SK-N-SH (cell line): Measurements from ENCODE around the gene BRD9. TPM values are rescaled to one million over a fixed set of nuclear protein-coding genes. Genes with fewer than 3 reads are reported as not detected.
"Not testable (repeated sequence)": the region's sequence is repeated elsewhere in the genome, so short reads cannot be mapped to it uniquely, and the experiment has no call there.

ENCODE experiments used
- CTCF ChIA-PET: fragments of 300-600, 350-600 bp; formaldehyde crosslinking; extraction: SDS; loops from one replicate; lab custom pipeline; 2021; lab: Yijun Ruan, JAX
- POLR2A ChIA-PET: fragments of 350-600 bp; sonication (Branson Sonifier 250); formaldehyde crosslinking; extraction: SDS; loops from one replicate; lab custom pipeline; 2020; ENCODE audit warnings: antibody characterized with exemption, inconsistent platforms; lab: Yijun Ruan, JAX
- DNase-seq: peaks from one replicate; pipeline ENCODE4 v3.0.0; 2012
- H2AFZ ChIP-seq: fragments of 200-600 bp; sonication (generic); 2 replicates; pipeline ENCODE4 v1.8.1; 2016; ENCODE audit warnings: antibody characterized with exemption, mild to moderate bottlenecking, low read depth
- H3F3A ChIP-seq: fragments of 200-600 bp; sonication (generic); replicated peaks from 2 replicates; pipeline ENCODE3; 2016; ENCODE audit warnings: antibody characterized with exemption, mild to moderate bottlenecking; ENCODE audit not compliant: insufficient read depth
- H3K27ac ChIP-seq, 2 experiments: fragments of 200-500 bp in 1 of 2; fragments of 200-600 bp in 1 of 2; sonication (Bioruptor generic) in 1 of 2; sonication (generic), shearing (Covaris generic) in 1 of 2; 2 replicates each; pipeline versions ENCODE4 v1.5.1 to v1.6.1; 2014 to 2016; ENCODE audit warnings: low read depth in 2 of 2, inconsistent platforms in 1 of 2, low read length in 1 of 2, mild to moderate bottlenecking in 1 of 2, mixed read lengths in 1 of 2
- H3K27me3 ChIP-seq: fragments of 200-600 bp; sonication (generic), shearing (Covaris generic); 2 replicates; pipeline ENCODE4 v1.6.1; 2016; ENCODE audit warnings: mixed run types; ENCODE audit not compliant: insufficient read depth
- H3K36me3 ChIP-seq, 2 experiments: fragments of 200-500 bp in 1 of 2; fragments of 200-600 bp in 1 of 2; sonication (Bioruptor generic) in 1 of 2; sonication (generic) in 1 of 2; replicated peaks in 1 of 2; 2 replicates each; pipeline versions ENCODE3 to v1.5.1; 2014 to 2016; ENCODE audit warnings: low read length in 1 of 2, mild to moderate bottlenecking in 1 of 2; ENCODE audit not compliant: insufficient read depth in 2 of 2, control insufficient read depth in 1 of 2
- H3K4me1 ChIP-seq, 2 experiments: fragments of 200-500 bp in 1 of 2; fragments of 200-600 bp in 1 of 2; sonication (Bioruptor generic) in 1 of 2; sonication (generic), shearing (Covaris generic) in 1 of 2; 2 replicates each; pipeline versions ENCODE4 v1.5.1 to v1.6.1; 2014 to 2016; ENCODE audit warnings: low read depth in 1 of 2, low read length in 1 of 2, mixed run types in 1 of 2; ENCODE audit not compliant: insufficient read depth in 2 of 2, control insufficient read depth in 1 of 2
- H3K4me2 ChIP-seq: fragments of 200-600 bp; sonication (generic), shearing (Covaris generic); 2 replicates; pipeline ENCODE4 v1.6.1; 2017; ENCODE audit warnings: mixed run types
- H3K4me3 ChIP-seq, 2 experiments: fragments of 200-500 bp in 1 of 2; fragments of 200-600 bp in 1 of 2; sonication (Bioruptor generic) in 1 of 2; sonication (generic), shearing (Covaris generic) in 1 of 2; 2 replicates each; pipeline versions ENCODE4 v1.5.1 to v1.8.1; 2014 to 2016; ENCODE audit warnings: low read depth in 2 of 2, inconsistent platforms in 1 of 2, low read length in 1 of 2, mild to moderate bottlenecking in 1 of 2, mixed read lengths in 1 of 2, moderate library complexity in 1 of 2
- H3K79me2 ChIP-seq: fragments of 200-600 bp; sonication (generic); 2 replicates; pipeline ENCODE4 v1.8.1; 2017; ENCODE audit warnings: mild to moderate bottlenecking; ENCODE audit not compliant: insufficient read depth
- H3K9ac ChIP-seq: fragments of 200-600 bp; sonication (generic); 2 replicates; pipeline ENCODE4 v1.6.1; 2017; ENCODE audit warnings: mixed run types
- H3K9me2 ChIP-seq: fragments of 200-600 bp; sonication (generic); 2 replicates; pipeline ENCODE4 v1.6.1; 2017; ENCODE audit warnings: mixed run types
- H3K9me3 ChIP-seq: fragments of 200-600 bp; sonication (generic); 2 replicates; pipeline ENCODE4 v1.6.1; 2017; ENCODE audit warnings: mixed run types, mild to moderate bottlenecking, moderate library complexity
- H4K20me1 ChIP-seq: fragments of 200-600 bp; sonication (generic); 2 replicates; pipeline ENCODE4 v1.6.1; 2017; ENCODE audit warnings: mild to moderate bottlenecking, mixed run types; ENCODE audit not compliant: insufficient read depth
- RAD21 ChIP-seq: IDR thresholded peaks from 2 replicates; pipeline ENCODE4 v1.6.1; 2012; ENCODE audit warnings: mild to moderate bottlenecking, low read length
- WGBS: methylation state at CpG from one replicate; pipeline ENCODE4 v1.1.6; 2017; ENCODE audit warnings: low lambda C conversion rate; 5-methylcytosine and 5-hydroxymethylcytosine counted together
- polyA plus RNA-seq, 3 experiments: library from polyadenylated mRNA; depleted of rRNA; stranded (reverse); fragments of >200 nt; gene quantifications; 2 replicates each; pipeline ENCODE4 v1.2.3, GENCODE V29; 2012

Gene BRD9
- polyA plus RNA-seq, 1 of the 3 experiments (the other 2 are of a cell fraction): 19.5 TPM

DNA sequence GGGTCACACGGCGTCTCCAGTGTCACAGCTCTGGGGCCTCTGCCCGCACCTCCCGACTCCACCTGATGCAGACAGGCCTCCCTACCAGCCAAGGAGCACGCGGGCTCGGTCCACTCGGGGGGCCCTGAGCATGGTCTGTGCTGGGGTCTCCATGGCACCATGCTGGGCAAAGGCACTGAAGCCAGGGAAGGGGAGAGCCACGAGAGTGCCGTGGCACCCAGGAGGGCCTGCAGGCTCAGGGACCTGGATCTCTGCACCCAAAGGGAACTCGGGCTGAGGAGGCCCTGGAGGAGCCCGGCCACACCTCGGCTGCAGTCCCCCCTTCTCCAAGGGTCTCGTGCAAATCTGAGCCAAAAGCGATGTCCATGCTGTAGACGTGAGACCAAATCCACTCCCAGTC is 48.2 kb downstream of the BRD9 start:
- DNase-seq, H3K4me3 ChIP-seq, H3K4me1 ChIP-seq, H3K4me2 ChIP-seq, H4K20me1 ChIP-seq, H3K36me3 ChIP-seq, POLR2A ChIA-PET, H2AFZ ChIP-seq, H3K79me2 ChIP-seq, H3K9me3 ChIP-seq, H3K9me2 ChIP-seq, H3K27ac ChIP-seq, H3K27me3 ChIP-seq, H3K9ac ChIP-seq, H3F3A ChIP-seq: not testable (repeated sequence)
- WGBS: 71% methylated on average over 8 of the region's 16 CpGs
- CTCF ChIA-PET: interaction anchor here (0.6 kb wide), 1 partner anchor 86 kb away, joined by 7 read pairs; no protein-coding TSS in a partner anchor

DNA sequence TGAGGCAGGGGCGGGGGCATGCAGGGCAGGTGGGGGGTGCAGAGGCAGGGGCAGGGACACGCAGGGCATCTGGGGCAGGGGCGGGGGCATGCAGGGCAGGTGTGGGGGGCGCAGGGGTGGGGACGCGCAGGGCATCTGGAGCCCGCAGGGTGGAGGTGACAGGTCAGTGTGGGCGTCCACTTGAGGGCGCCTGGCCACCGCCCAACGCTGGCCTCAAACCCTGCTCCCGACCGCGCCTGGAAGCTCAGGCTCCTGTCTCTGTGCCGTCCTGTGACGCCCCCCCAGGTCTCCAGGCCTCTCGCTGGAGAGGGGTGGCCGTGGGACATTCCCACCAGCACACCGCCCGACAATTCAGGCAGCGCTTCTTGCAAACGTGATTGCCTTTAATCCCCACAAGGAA is 48.7 kb downstream of the BRD9 start:
- DNase-seq, H3K4me1 ChIP-seq, POLR2A ChIA-PET, H2AFZ ChIP-seq, H3K9me2 ChIP-seq, H3K27ac ChIP-seq, H3K9me3 ChIP-seq, H3F3A ChIP-seq, H3K79me2 ChIP-seq, H3K9ac ChIP-seq, H3K4me2 ChIP-seq, H3K4me3 ChIP-seq, H3K36me3 ChIP-seq, H3K27me3 ChIP-seq, H4K20me1 ChIP-seq: not testable (repeated sequence)
- TF ChIP-seq RAD21: 0 out of 2 replicates have a peak, but pooled peaks have one; percentile 11
- WGBS: 74% methylated on average over 17 of the region's 22 CpGs
- CTCF ChIA-PET: interaction anchor here (0.6 kb wide), 1 partner anchor 86 kb away, joined by 7 read pairs; no protein-coding TSS in a partner anchor

DNA sequence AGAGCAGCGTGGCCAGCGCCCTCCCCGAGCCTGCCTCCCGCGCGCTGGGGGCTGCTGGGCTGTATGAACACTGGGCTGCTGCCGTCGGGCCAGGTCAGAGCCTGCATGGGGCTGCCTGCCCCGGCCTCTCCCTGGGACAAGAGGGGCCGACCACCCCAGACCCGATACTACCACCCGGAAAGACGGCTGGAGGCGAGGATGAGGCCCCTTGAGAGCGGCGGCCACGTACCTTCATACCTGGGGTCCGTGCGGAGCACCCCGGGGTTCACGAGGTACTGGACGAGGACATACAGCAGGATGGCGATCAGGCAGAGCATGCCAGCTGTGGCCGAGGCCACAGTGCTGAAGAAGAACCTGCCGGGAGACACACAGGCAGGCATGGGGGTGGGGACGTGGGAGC is 49.2 kb downstream of the BRD9 start:
- H3K36me3 ChIP-seq, CTCF ChIA-PET, H4K20me1 ChIP-seq, H3K27ac ChIP-seq, H2AFZ ChIP-seq, POLR2A ChIA-PET, DNase-seq, H3K4me3 ChIP-seq, H3K79me2 ChIP-seq, H3K9me2 ChIP-seq, H3K4me2 ChIP-seq, H3K4me1 ChIP-seq, H3K9me3 ChIP-seq, H3K27me3 ChIP-seq, H3F3A ChIP-seq, H3K9ac ChIP-seq: not testable (repeated sequence)
- 82% methylated on average over 13 of the region's 26 CpGs for WGBS

GRCh38 chr5:842402-843221 is 50.0 kb downstream of the BRD9 start:
- WGBS: 77% methylated on average over 19 of the region's 32 CpGs

GRCh38 chr5:841531-842401 is 50.8 kb downstream of the BRD9 start:
- DNase-seq, H3F3A ChIP-seq, H3K4me1 ChIP-seq, H3K79me2 ChIP-seq, H3K9me2 ChIP-seq, H4K20me1 ChIP-seq, H3K4me2 ChIP-seq, H3K36me3 ChIP-seq, H3K27me3 ChIP-seq, H3K27ac ChIP-seq, H3K9me3 ChIP-seq, H3K4me3 ChIP-seq, H3K9ac ChIP-seq, H2AFZ ChIP-seq, POLR2A ChIA-PET, CTCF ChIA-PET: not testable (repeated sequence)
- 68% methylated on average over 14 of the region's 15 CpGs for WGBS

More at GRCh38 chr5:842402-843221, 50.0 kb downstream of the BRD9 start:
- H3K9me2 ChIP-seq, H3K4me1 ChIP-seq, H2AFZ ChIP-seq, H3K36me3 ChIP-seq, POLR2A ChIA-PET, DNase-seq, H3K4me3 ChIP-seq, H3K27ac ChIP-seq, H3F3A ChIP-seq, H3K9ac ChIP-seq, H3K9me3 ChIP-seq, H3K27me3 ChIP-seq, CTCF ChIA-PET, H3K79me2 ChIP-seq, H4K20me1 ChIP-seq, H3K4me2 ChIP-seq: not testable (repeated sequence)

DNA sequence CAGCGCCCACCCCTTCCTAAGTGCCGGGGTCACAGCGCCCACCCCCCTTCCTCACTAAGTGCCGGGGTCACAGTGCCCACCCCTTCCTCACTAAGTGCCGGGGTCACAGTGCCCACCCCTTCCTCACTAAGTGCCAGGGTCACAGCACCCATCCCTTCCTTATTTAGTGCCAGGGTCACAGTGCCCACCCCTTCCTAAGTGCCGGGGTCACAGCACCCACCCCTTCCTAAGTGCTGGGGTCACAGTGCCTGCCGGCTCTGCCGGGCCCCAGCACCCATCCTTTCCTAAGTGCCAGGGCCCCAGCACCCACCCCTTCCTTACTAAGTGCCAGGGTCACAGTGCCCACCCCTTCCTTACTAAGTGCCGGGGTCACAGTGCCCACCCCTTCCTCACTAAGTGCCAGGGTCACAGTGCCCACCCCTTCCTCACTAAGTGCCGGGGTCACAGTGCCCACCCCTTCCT is 51.6 kb downstream of the BRD9 start:
- H3K27me3 ChIP-seq, H3F3A ChIP-seq, H3K4me2 ChIP-seq, H3K36me3 ChIP-seq, H3K9ac ChIP-seq, H2AFZ ChIP-seq, CTCF ChIA-PET, H3K4me1 ChIP-seq, H3K27ac ChIP-seq, DNase-seq, H3K4me3 ChIP-seq, H3K9me3 ChIP-seq, H3K79me2 ChIP-seq, H3K9me2 ChIP-seq, H4K20me1 ChIP-seq, POLR2A ChIA-PET: not testable (repeated sequence)
- 79% methylated on average over 10 of the region's 10 CpGs for WGBS
